GM23338 (cell line): ENCODE results near the gene OPN3. TPM values are rescaled to one million over a fixed set of nuclear protein-coding genes. Genes with fewer than 3 reads are reported as not detected.

Experiments
- ATAC-seq: fragments of 200-7000 bp; cut with Tn5 transposase; 3 replicates; pipeline ENCODE4 v1.9.1; 2020
- DNase-seq: peaks from one replicate; pipeline ENCODE4 v3.0.0-alpha.2; 2015; ENCODE audit warnings: low spot score
- H2AFZ ChIP-seq: fragments of 200-600 bp; sonication (generic); 2 replicates; pipeline ENCODE4 v1.8.0; 2016; ENCODE audit warnings: antibody characterized with exemption, mild to moderate bottlenecking, moderate library complexity
- H3F3A ChIP-seq: fragments of 200-600 bp; sonication (generic); replicated peaks from 2 replicates; pipeline ENCODE4 v1.8.0; 2017; ENCODE audit warnings: antibody characterized with exemption, mixed run types, low read depth
- H3K27ac ChIP-seq: fragments of 200-600 bp; sonication (generic); 2 replicates; pipeline ENCODE4 v1.6.1; 2016; ENCODE audit warnings: low read depth
- H3K27me3 ChIP-seq: fragments of 200-600 bp; sonication (generic); 2 replicates; pipeline ENCODE4 v1.8.0; 2016; ENCODE audit warnings: mild to moderate bottlenecking, mixed run types, moderate library complexity; ENCODE audit not compliant: insufficient read depth
- H3K36me3 ChIP-seq: fragments of 200-600 bp; sonication (generic); 2 replicates; pipeline ENCODE4 v1.8.0; 2016; ENCODE audit warnings: mild to moderate bottlenecking; ENCODE audit not compliant: insufficient read depth
- H3K4me1 ChIP-seq: fragments of 200-600 bp; sonication (generic); 2 replicates; pipeline ENCODE4 v1.8.0; 2016; ENCODE audit warnings: mild to moderate bottlenecking, moderate library complexity; ENCODE audit not compliant: insufficient read depth
- H3K4me2 ChIP-seq: fragments of 200-600 bp; sonication (generic); 2 replicates; pipeline ENCODE4 v1.7.1; 2017; ENCODE audit warnings: mixed run types
- H3K4me3 ChIP-seq: fragments of 200-600 bp; sonication (generic); 2 replicates; pipeline ENCODE4 v1.6.1; 2016; ENCODE audit warnings: mixed run types
- H3K79me2 ChIP-seq: fragments of 200-600 bp; sonication (generic); replicated peaks from 2 replicates; pipeline ENCODE4 v1.8.0; 2017; ENCODE audit warnings: mild to moderate bottlenecking; ENCODE audit not compliant: insufficient read depth
- H3K9me2 ChIP-seq: fragments of 200-600 bp; sonication (generic); 2 replicates; pipeline ENCODE4 v1.8.0; 2017; ENCODE audit not compliant: insufficient read depth
- H4K20me1 ChIP-seq: fragments of 200-600 bp; sonication (generic); replicated peaks from 2 replicates; pipeline ENCODE4 v1.8.0; 2017; ENCODE audit warnings: mild to moderate bottlenecking; ENCODE audit not compliant: insufficient read depth
- H3K27ac Mint-ChIP-seq: 2 replicates; pipeline ENCODE4 v1.8.0; 2020; ENCODE audit warnings: inconsistent platforms, mild to moderate bottlenecking, moderate library complexity, mixed read lengths
- H3K27me3 Mint-ChIP-seq: 3 replicates; pipeline ENCODE4 v1.8.0; 2022; ENCODE audit warnings: low read depth, mild to moderate bottlenecking, moderate library complexity, mixed read lengths, inconsistent platforms; ENCODE audit not compliant: insufficient read depth, poor library complexity
- H3K36me3 Mint-ChIP-seq: 3 replicates; pipeline ENCODE4 v1.8.0; 2021; ENCODE audit warnings: low read depth, mild to moderate bottlenecking, inconsistent platforms, moderate library complexity, mixed read lengths
- H3K4me1 Mint-ChIP-seq: 3 replicates; pipeline ENCODE4 v1.8.0; 2020; ENCODE audit warnings: mild to moderate bottlenecking, inconsistent platforms, mixed read lengths
- H3K4me3 Mint-ChIP-seq: 3 replicates; pipeline ENCODE4 v1.8.0; 2021; ENCODE audit warnings: moderate library complexity, mild to moderate bottlenecking, inconsistent platforms, mixed read lengths
- H3K9me3 Mint-ChIP-seq: 3 replicates; pipeline ENCODE4 v1.8.0; 2020; ENCODE audit warnings: moderate library complexity, mild to moderate bottlenecking, inconsistent platforms, mixed read lengths
- CREB1 ChIP-seq: fragments of 250-450 bp; sonication (Bioruptor Pico); IDR thresholded peaks from 2 replicates; pipeline ENCODE4 v1.5.0; 2020; ENCODE audit warnings: low read depth, mild to moderate bottlenecking, moderate library complexity
- EZH2 ChIP-seq: fragments of 200-600 bp; sonication (generic); IDR thresholded peaks from one replicate; pipeline ENCODE4 v1.8.0; 2017; ENCODE audit warnings: antibody characterized with exemption, mild to moderate bottlenecking, low read depth; ENCODE audit not compliant: unreplicated experiment
- EZH2phosphoT487 ChIP-seq: fragments of 200-600 bp; sonication (generic); IDR thresholded peaks from one replicate; pipeline ENCODE4 v1.8.1; 2018; ENCODE audit warnings: antibody characterized with exemption; ENCODE audit not compliant: unreplicated experiment
- JUNB ChIP-seq: IDR thresholded peaks from one replicate; pipeline ENCODE4 v1.6.1; 2016; ENCODE audit warnings: antibody characterized with exemption; ENCODE audit not compliant: unreplicated experiment
- NANOG ChIP-seq: IDR thresholded peaks from 2 replicates; pipeline ENCODE4 v1.6.1; 2016; ENCODE audit warnings: antibody characterized with exemption, borderline replicate concordance
- POLR2AphosphoS5 ChIP-seq: IDR thresholded peaks from 2 replicates; pipeline ENCODE4 v1.6.1; 2016; ENCODE audit warnings: antibody characterized with exemption, low read depth
- STAT1 ChIP-seq: IDR thresholded peaks from one replicate; pipeline ENCODE4 v1.6.1; 2016; ENCODE audit warnings: antibody characterized with exemption; ENCODE audit not compliant: unreplicated experiment
- ZNF114 ChIP-seq: fragments of 250-450 bp; sonication (Bioruptor Pico); IDR thresholded peaks from 2 replicates; pipeline ENCODE4 v1.5.0; 2020; ENCODE audit warnings: mild to moderate bottlenecking, moderate library complexity
- ZNF331 ChIP-seq: fragments of 250-450 bp; sonication (Bioruptor Pico); IDR thresholded peaks from 2 replicates; pipeline ENCODE4 v1.5.0; 2020; ENCODE audit warnings: low read depth, mild to moderate bottlenecking, moderate library complexity
- polyA plus RNA-seq: library from polyadenylated mRNA; unstranded; fragments of >200 nt; fragmentation: Nextera tagmentation; extraction: Ambion mirVana; gene quantifications from 2 replicates; pipeline ENCODE4 v1.2.1, GENCODE V29; 2016
- total RNA-seq: library from RNA; depleted of rRNA; stranded (reverse); fragments of >200 nt; shearing (Covaris generic); gene quantifications from 2 replicates; pipeline ENCODE4 v1.2.3, GENCODE V29; 2014
- TF ChIP-seq, protein P1 (sequence below): IDR thresholded peaks from 2 replicates; pipeline ENCODE4 v1.6.1; 2016; ENCODE audit warnings: antibody characterized with exemption
- TF ChIP-seq, protein P2 (sequence below): fragments of 250-450 bp; sonication (Bioruptor Pico); IDR thresholded peaks from 2 replicates; pipeline ENCODE4 v1.5.0; 2020; ENCODE audit warnings: mild to moderate bottlenecking, moderate library complexity
- TF ChIP-seq, protein P3 (sequence below), 2 experiments: fragments of 200-600 bp in 1 of 2; sonication (generic) in 1 of 2; conservative IDR thresholded peaks; 2 replicates each; pipeline versions ENCODE4 v1.5.1 to v1.6.1; 2016 to 2017; ENCODE audit warnings: antibody characterized with exemption in 2 of 2, low read depth in 2 of 2, mild to moderate bottlenecking in 2 of 2, moderate library complexity in 1 of 2

Gene OPN3
- total and polyA plus RNA-seq, 2 experiments from 2014 or later = 23.7 to 46.8 TPM

DNA sequence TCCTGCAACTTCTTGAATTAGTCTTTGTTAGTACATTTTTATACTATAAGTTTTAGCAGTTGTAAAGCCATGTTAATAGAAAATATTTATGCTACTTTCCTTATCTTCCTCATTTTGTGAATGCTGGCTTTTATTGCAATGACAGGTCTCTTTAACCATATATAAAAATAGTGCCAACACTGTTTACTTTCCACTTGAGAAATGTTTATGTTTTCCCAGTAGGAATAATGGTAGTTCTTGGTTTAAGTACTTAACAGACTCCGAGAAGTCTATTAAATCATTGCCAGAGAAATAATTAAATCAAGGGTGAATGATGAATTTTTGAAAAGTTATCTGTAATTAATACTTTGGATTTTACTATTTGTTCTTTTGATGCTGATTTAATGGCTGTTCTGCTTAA is 9.7 kb downstream of the OPN3 start:
- Histone ChIP-seq H3K79me2 (peaks cover 60% of the 10 kb centered on the region), H3K9me2 (no peaks in the 10 kb centered on the region)

DNA sequence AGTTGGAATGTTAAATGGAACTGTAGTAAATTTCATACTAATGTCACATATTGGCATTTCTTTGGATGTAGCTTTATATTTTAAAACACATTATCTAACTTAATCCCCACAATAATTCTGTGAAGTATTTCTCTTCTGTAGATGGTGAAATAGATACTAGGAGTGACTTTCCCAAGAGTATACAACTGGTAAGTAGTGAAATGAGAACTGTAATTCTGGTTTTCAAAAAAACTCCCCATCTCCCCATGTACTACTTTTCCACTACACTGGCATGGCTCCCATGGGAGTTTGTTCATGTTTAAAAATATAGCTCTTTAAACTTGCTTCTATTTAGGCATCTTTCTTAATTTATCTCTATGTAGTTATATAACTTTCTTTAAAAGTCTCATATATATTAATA is 10.2 kb downstream of the OPN3 start:
- Histone ChIP-seq H2AFZ (no peak overlapping the region), H3K4me2 (no peak overlapping the region), H3K27ac (no peak overlapping the region), H3K4me1 (peaks cover 31% of the 10 kb centered on the region), H3F3A (no peaks in the 10 kb centered on the region), H4K20me1 (peaks cover 9% of the 10 kb centered on the region; the same call in 1 of the 2 replicates), H3K4me3 (no peak overlapping the region), H3K27me3 (no peaks in the 10 kb centered on the region), H3K36me3 (peaks cover 4% of the 10 kb centered on the region; the same call in 1 of the 2 replicates), H3K79me2 (peaks cover 56% of the 10 kb centered on the region), H3K9me2 (no peaks in the 10 kb centered on the region)
- Mint-ChIP-seq H3K27me3 (no peaks in the 10 kb centered on the region), H3K9me3 (no peaks in the 10 kb centered on the region), H3K27ac (no peak overlapping the region), H3K4me3 (no peak overlapping the region), H3K4me1 (peaks cover 38% of the 10 kb centered on the region), H3K36me3 (peaks cover 22% of the 10 kb centered on the region; the same call in 2 of the 3 replicates)
- ATAC-seq = no peak
- DNase-seq = no peak
- TF ChIP-seq JUNB (no peak), NANOG (no peak), CREB1 (no peak), STAT1 (no peak), ZNF331 (CRISPR knock-in tag) (no peak), POLR2AphosphoS5 (no peak), EZH2phosphoT487 (no peak), ZNF114 (CRISPR knock-in tag) (no peak), EZH2 (no peak)
- TF ChIP-seq, protein P1, sequence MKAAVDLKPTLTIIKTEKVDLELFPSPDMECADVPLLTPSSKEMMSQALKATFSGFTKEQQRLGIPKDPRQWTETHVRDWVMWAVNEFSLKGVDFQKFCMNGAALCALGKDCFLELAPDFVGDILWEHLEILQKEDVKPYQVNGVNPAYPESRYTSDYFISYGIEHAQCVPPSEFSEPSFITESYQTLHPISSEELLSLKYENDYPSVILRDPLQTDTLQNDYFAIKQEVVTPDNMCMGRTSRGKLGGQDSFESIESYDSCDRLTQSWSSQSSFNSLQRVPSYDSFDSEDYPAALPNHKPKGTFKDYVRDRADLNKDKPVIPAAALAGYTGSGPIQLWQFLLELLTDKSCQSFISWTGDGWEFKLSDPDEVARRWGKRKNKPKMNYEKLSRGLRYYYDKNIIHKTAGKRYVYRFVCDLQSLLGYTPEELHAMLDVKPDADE = no peak
- TF ChIP-seq, protein P2, sequence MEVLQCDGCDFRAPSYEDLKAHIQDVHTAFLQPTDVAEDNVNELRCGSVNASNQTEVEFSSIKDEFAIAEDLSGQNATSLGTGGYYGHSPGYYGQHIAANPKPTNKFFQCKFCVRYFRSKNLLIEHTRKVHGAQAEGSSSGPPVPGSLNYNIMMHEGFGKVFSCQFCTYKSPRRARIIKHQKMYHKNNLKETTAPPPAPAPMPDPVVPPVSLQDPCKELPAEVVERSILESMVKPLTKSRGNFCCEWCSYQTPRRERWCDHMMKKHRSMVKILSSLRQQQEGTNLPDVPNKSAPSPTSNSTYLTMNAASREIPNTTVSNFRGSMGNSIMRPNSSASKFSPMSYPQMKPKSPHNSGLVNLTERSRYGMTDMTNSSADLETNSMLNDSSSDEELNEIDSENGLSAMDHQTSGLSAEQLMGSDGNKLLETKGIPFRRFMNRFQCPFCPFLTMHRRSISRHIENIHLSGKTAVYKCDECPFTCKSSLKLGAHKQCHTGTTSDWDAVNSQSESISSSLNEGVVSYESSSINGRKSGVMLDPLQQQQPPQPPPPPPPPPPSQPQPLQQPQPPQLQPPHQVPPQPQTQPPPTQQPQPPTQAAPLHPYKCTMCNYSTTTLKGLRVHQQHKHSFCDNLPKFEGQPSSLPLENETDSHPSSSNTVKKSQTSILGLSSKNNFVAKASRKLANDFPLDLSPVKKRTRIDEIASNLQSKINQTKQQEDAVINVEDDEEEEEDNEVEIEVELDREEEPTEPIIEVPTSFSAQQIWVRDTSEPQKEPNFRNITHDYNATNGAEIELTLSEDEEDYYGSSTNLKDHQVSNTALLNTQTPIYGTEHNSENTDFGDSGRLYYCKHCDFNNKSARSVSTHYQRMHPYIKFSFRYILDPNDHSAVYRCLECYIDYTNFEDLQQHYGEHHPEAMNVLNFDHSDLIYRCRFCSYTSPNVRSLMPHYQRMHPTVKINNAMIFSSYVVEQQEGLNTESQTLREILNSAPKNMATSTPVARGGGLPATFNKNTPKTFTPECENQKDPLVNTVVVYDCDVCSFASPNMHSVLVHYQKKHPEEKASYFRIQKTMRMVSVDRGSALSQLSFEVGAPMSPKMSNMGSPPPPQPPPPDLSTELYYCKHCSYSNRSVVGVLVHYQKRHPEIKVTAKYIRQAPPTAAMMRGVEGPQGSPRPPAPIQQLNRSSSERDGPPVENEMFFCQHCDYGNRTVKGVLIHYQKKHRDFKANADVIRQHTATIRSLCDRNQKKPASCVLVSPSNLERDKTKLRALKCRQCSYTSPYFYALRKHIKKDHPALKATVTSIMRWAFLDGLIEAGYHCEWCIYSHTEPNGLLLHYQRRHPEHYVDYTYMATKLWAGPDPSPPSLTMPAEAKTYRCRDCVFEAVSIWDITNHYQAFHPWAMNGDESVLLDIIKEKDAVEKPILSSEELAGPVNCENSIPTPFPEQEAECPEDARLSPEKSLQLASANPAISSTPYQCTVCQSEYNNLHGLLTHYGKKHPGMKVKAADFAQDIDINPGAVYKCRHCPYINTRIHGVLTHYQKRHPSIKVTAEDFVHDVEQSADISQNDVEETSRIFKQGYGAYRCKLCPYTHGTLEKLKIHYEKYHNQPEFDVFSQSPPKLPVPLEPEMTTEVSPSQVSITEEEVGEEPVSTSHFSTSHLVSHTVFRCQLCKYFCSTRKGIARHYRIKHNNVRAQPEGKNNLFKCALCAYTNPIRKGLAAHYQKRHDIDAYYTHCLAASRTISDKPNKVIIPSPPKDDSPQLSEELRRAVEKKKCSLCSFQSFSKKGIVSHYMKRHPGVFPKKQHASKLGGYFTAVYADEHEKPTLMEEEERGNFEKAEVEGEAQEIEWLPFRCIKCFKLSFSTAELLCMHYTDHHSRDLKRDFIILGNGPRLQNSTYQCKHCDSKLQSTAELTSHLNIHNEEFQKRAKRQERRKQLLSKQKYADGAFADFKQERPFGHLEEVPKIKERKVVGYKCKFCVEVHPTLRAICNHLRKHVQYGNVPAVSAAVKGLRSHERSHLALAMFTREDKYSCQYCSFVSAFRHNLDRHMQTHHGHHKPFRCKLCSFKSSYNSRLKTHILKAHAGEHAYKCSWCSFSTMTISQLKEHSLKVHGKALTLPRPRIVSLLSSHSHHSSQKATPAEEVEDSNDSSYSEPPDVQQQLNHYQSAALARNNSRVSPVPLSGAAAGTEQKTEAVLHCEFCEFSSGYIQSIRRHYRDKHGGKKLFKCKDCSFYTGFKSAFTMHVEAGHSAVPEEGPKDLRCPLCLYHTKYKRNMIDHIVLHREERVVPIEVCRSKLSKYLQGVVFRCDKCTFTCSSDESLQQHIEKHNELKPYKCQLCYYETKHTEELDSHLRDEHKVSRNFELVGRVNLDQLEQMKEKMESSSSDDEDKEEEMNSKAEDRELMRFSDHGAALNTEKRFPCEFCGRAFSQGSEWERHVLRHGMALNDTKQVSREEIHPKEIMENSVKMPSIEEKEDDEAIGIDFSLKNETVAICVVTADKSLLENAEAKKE (CRISPR knock-in tag) = no peak
- TF ChIP-seq, protein P3, sequence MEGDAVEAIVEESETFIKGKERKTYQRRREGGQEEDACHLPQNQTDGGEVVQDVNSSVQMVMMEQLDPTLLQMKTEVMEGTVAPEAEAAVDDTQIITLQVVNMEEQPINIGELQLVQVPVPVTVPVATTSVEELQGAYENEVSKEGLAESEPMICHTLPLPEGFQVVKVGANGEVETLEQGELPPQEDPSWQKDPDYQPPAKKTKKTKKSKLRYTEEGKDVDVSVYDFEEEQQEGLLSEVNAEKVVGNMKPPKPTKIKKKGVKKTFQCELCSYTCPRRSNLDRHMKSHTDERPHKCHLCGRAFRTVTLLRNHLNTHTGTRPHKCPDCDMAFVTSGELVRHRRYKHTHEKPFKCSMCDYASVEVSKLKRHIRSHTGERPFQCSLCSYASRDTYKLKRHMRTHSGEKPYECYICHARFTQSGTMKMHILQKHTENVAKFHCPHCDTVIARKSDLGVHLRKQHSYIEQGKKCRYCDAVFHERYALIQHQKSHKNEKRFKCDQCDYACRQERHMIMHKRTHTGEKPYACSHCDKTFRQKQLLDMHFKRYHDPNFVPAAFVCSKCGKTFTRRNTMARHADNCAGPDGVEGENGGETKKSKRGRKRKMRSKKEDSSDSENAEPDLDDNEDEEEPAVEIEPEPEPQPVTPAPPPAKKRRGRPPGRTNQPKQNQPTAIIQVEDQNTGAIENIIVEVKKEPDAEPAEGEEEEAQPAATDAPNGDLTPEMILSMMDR (conservative IDR thresholded peaks at IDR 0.05; ENCODE audit: low read depth in 2 of 2) = no peak

More for the DNA sequence above, 9.7 kb downstream of the OPN3 start:
- no peak overlapping the region for H3K4me2 ChIP-seq
- H3K4me1 ChIP-seq = peaks cover 31% of the 10 kb centered on the region
- H3K36me3 Mint-ChIP-seq = peaks cover 27% of the 10 kb centered on the region; the same call in 2 of the 3 replicates
- H3K27me3 ChIP-seq = no peaks in the 10 kb centered on the region
- H3K27me3 Mint-ChIP-seq = no peaks in the 10 kb centered on the region
- peaks cover 5% of the 10 kb centered on the region; the same call in 1 of the 2 replicates for H3K36me3 ChIP-seq
- H3K27ac ChIP-seq = no peak overlapping the region
- no peaks in the 10 kb centered on the region for H3K9me3 Mint-ChIP-seq
- ATAC-seq (no peak), DNase-seq (no peak)
- H4K20me1 ChIP-seq = peaks cover 9% of the 10 kb centered on the region; the same call in 1 of the 2 replicates
- H3K4me3 Mint-ChIP-seq = no peak overlapping the region
- H3K4me1 Mint-ChIP-seq = peaks cover 38% of the 10 kb centered on the region
- no peaks in the 10 kb centered on the region for H3F3A ChIP-seq
- no peak overlapping the region for H3K4me3 ChIP-seq
- no peak overlapping the region for H3K27ac Mint-ChIP-seq
- no peak overlapping the region for H2AFZ ChIP-seq
- no peak for TF ChIP-seq NANOG
